Panc1 (cell line): ENCODE measurements around the gene GSS.

Experiments
- CTCF ChIP-seq: fragments of 450-650 bp; IDR thresholded peaks from 2 replicates; pipeline ENCODE4 v1.5.1; 2017; ENCODE audit warnings: mild to moderate bottlenecking
- REST ChIP-seq, 2 experiments: IDR thresholded peaks; 2 replicates each; pipeline ENCODE4 v1.6.1; 2011 to 2012; ENCODE audit warnings: low read depth in 2 of 2, control low read depth in 1 of 2, low read length in 1 of 2, mild to moderate bottlenecking in 1 of 2, moderate library complexity in 1 of 2; ENCODE audit not compliant: insufficient read depth in 1 of 2

- no peak for TF ChIP-seq CTCF
- TF ChIP-seq REST (IDR thresholded peaks at IDR 0.05; ENCODE audit: insufficient read depth in 1 of 2, low read depth in 2 of 2, low read length in 1 of 2) = no peak
Observed at GRCh38 chr20:34977365-34978091, 21.9 kb upstream of the GSS start.
